K562 (cell line): ENCODE data around the gene MYOCD. TPM values are rescaled to one million over a fixed set of nuclear protein-coding genes. Genes with fewer than 3 reads are reported as not detected.

ENCODE experiments used
- ATAC-seq: fragments of 200-7000 bp; cut with Tn5 transposase; 3 replicates; pipeline ENCODE4 v1.9.1; 2020; ENCODE audit warnings: moderate library complexity
- BruUV-seq: library from RNA; stranded (reverse); fragments of 400-500 nt; replicated peaks from 2 replicates; lab custom pipeline; 2021; lab: Mats Ljungman, UMichigan
- CTCF ChIA-PET: fragments of 300-600 bp; formaldehyde crosslinking; extraction: SDS; loops from one replicate; lab custom pipeline; 2021; ENCODE audit warnings: low intra/inter-chr PET ratio; lab: Yijun Ruan, JAX
- POLR2A ChIA-PET: fragments of 300-600, 350-650 bp; sonication (Branson Sonifier 250); formaldehyde crosslinking; extraction: SDS; loops from one replicate; lab custom pipeline; 2021; ENCODE audit warnings: antibody characterized with exemption, inconsistent platforms; lab: Yijun Ruan, JAX
- DNase-seq, 4 experiments: peaks; one replicate each; pipeline versions ENCODE4 v3.0.0 to v3.0.0-alpha.2; 2011 to 2018; ENCODE audit warnings: low spot score in 3 of 4, mixed read lengths in 3 of 4; ENCODE audit errors: extremely low read depth in 1 of 4
- FAIRE-seq: peaks from 2 replicates; lab custom pipeline; 2011; peaks lifted over from hg19 to GRCh38; lab: Jason Lieb, UNC
- H2AFZ ChIP-seq: 2 replicates; pipeline ENCODE4 v1.6.0; 2011; ENCODE audit warnings: low read depth, low read length, control low read depth, inconsistent platforms
- H3K27ac ChIP-seq: fragments of 200-600 bp; 3 replicates; pipeline ENCODE4 v1.8.0; 2011; ENCODE audit warnings: low read depth, mild to moderate bottlenecking, control low read depth, inconsistent platforms, low read length, moderate library complexity, mixed read lengths; ENCODE audit errors: extremely low read depth
- H3K27me3 ChIP-seq, 2 experiments: fragments of 300-600 bp in 1 of 2; 2 replicates in 1 of 2; 3 replicates in 1 of 2; pipeline versions ENCODE4 v1.6.0 to v1.8.0; 2011; ENCODE audit warnings: inconsistent platforms in 2 of 2, low read length in 2 of 2, mild to moderate bottlenecking in 1 of 2, mixed read lengths in 1 of 2, moderate library complexity in 1 of 2; ENCODE audit not compliant: control insufficient read depth in 2 of 2, insufficient read depth in 2 of 2
- H3K36me3 ChIP-seq: fragments of 300-600 bp; 3 replicates; pipeline ENCODE4 v1.8.0; 2011; ENCODE audit warnings: mild to moderate bottlenecking, low read length, inconsistent platforms; ENCODE audit not compliant: control insufficient read depth, insufficient read depth
- H3K4me1 ChIP-seq, 2 experiments: fragments of 200-600 bp in 1 of 2; replicated peaks in 1 of 2; 2 replicates in 1 of 2; 3 replicates in 1 of 2; pipeline versions ENCODE4 v1.5.1 to v1.8.0; 2011; ENCODE audit warnings: inconsistent platforms in 2 of 2, low read length in 2 of 2, mild to moderate bottlenecking in 1 of 2, mixed read lengths in 1 of 2, moderate library complexity in 1 of 2; ENCODE audit not compliant: control insufficient read depth in 2 of 2, insufficient read depth in 2 of 2
- H3K4me2 ChIP-seq: 2 replicates; pipeline ENCODE4 v1.6.1; 2011; ENCODE audit warnings: low read length, control low read depth, inconsistent platforms, mixed read lengths; ENCODE audit not compliant: insufficient read depth
- H3K4me3 ChIP-seq: fragments of 200-600 bp; sonication (generic), shearing (Covaris generic); 2 replicates; pipeline ENCODE4 v1.5.1; 2016; ENCODE audit warnings: control low read depth, inconsistent platforms
- H3K79me2 ChIP-seq: fragments of 200-600 bp; 3 replicates; pipeline ENCODE4 v1.8.0; 2011; ENCODE audit warnings: low read length, inconsistent platforms; ENCODE audit not compliant: control insufficient read depth, insufficient read depth
- H3K9ac ChIP-seq, 2 experiments: 2 replicates each; pipeline versions ENCODE4 v1.6.0 to v1.6.1; 2011; ENCODE audit warnings: low read depth in 2 of 2, low read length in 2 of 2, control low read depth in 1 of 2, inconsistent platforms in 1 of 2, mild to moderate bottlenecking in 1 of 2, mixed read lengths in 1 of 2; ENCODE audit not compliant: insufficient read depth in 1 of 2
- H3K9me1 ChIP-seq: one replicate; pipeline ENCODE4 v1.6.0; 2011; ENCODE audit warnings: inconsistent platforms, mild to moderate bottlenecking, low read length, moderate library complexity; ENCODE audit not compliant: control insufficient read depth, insufficient read depth
- H3K9me3 ChIP-seq: replicated peaks from 2 replicates; pipeline ENCODE4 v1.5.1; 2011; ENCODE audit warnings: low read depth, low read length, inconsistent platforms; ENCODE audit not compliant: control insufficient read depth, insufficient read depth
- H4K20me1 ChIP-seq: replicated peaks from 2 replicates; pipeline ENCODE4 v1.6.1; 2011; ENCODE audit warnings: low read length, inconsistent platforms, mixed read lengths; ENCODE audit not compliant: control insufficient read depth, insufficient read depth
- CAMTA2 ChIP-seq: fragments of 250-450 bp; sonication (Bioruptor Pico); conservative IDR thresholded peaks from 2 replicates; pipeline ENCODE4 v1.5.1; 2022
- JUNB ChIP-seq: fragments of 450-650 bp; formaldehyde crosslinking; conservative IDR thresholded peaks from 2 replicates; pipeline ENCODE4 v1.4.0; 2020; ENCODE audit warnings: mild to moderate bottlenecking
- SIN3B ChIP-seq: fragments of 450-650 bp; IDR thresholded peaks from 2 replicates; pipeline ENCODE4 v1.6.1; 2017; ENCODE audit warnings: low read depth, mild to moderate bottlenecking, moderate library complexity
- ZNF174 ChIP-seq: fragments of 250-450 bp; sonication (Bioruptor Pico); IDR thresholded peaks from 2 replicates; pipeline ENCODE4 v1.4.0; 2020; ENCODE audit warnings: mild to moderate bottlenecking
- ZNF175 ChIP-seq: fragments of 200-800 bp; sonication (Bioruptor generic); IDR thresholded peaks from 2 replicates; pipeline ENCODE4 v1.6.1; 2016; ENCODE audit warnings: low read depth, mild to moderate bottlenecking, missing genetic modification characterization, missing compliant biosample characterization
- WGBS: fragments of 100-300 bp; shearing (Covaris generic); methylation state at CpG from one replicate; pipeline ENCODE4 v1.1.6; 2016; ENCODE audit warnings: low coverage, mixed read lengths; ENCODE audit not compliant: insufficient coverage; ENCODE audit errors: missing lambda C conversion rate; 5-methylcytosine and 5-hydroxymethylcytosine counted together
- in situ Hi-C: fragments of 300-500 bp; cut with MboI; formaldehyde crosslinking; loops from 4 replicates; pipeline ENCODE4 v1.15.0; 2018; ENCODE audit warnings: inconsistent platforms, mixed read lengths
- intact Hi-C: fragments of 100-400 bp; cut with micrococcal nuclease; formaldehyde crosslinking; loops from 2 replicates; pipeline ENCODE4 v1.14.2; 2022
- polyA plus RNA-seq, 8 experiments: library from polyadenylated mRNA; depleted of rRNA in 4 of 8; stranded (reverse) in 5 of 8; unstranded in 3 of 8; fragments of >200 nt; fragmentation: Nextera tagmentation in 2 of 8; fragmentation: Illumina TruSeq in 1 of 8; extraction: Ambion mirVana in 2 of 8; extraction: Trizol in 1 of 8; gene quantifications; 2 replicates each; pipeline versions ENCODE4 v1.2.1 to v1.2.3, GENCODE V29; 2011 to 2014; ENCODE audit warnings: inconsistent platforms in 1 of 8, missing spikeins in 1 of 8
- total RNA-seq, 7 experiments: library from RNA; depleted of rRNA in 6 of 7; stranded (reverse); fragments of >200 nt in 6 of 7; fragmentation: Illumina TruSeq in 2 of 7; extraction: Trizol in 2 of 7; gene quantifications; 2 replicates each; pipeline versions ENCODE4 v1.2.1 to v1.2.3, GENCODE V29; 2011 to 2021; ENCODE audit warnings: low replicate concordance in 1 of 7
- TF ChIP-seq, protein P1 (sequence below), 2 experiments: fragments of 250-450 bp in 1 of 2; fragments of 450-650 bp in 1 of 2; sonication (Bioruptor Pico) in 1 of 2; IDR thresholded peaks; 2 replicates each; pipeline versions ENCODE4 v1.6.1 to v1.8.0; 2016 to 2021; ENCODE audit warnings: mild to moderate bottlenecking in 2 of 2, moderate library complexity in 2 of 2, missing compliant biosample characterization in 1 of 2, missing genetic modification characterization in 1 of 2

The MYOCD gene
- total and polyA plus RNA-seq, 9 of the 15 experiments (the other 6 are each of a cell fraction or from before 2014, with no cell fraction given): not detected

DNA sequence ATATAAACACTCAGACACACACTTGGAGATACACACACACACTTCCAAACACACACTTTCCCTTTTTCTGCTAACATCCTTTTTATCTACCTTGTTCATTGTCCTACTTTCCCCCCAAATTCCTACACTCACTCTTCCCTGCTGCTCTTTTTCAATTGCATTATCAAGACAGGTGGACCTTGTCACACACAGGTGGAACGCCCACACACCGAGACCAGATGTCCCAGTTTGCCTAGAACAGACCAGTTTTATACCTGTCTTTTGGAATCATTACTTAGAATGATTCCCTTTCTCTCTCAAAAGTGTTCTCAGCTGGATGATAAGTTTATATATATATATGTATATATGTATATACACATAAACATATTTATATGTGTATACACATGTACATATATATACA is 72.9 kb downstream of the MYOCD start:
- no peaks in the 10 kb centered on the region for H3K4me1 ChIP-seq
- no peak overlapping the region for H3K27ac ChIP-seq
- DNase-seq: no peak
- TF ChIP-seq, protein P1, sequence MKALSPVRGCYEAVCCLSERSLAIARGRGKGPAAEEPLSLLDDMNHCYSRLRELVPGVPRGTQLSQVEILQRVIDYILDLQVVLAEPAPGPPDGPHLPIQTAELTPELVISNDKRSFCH (CRISPR knock-in tag; IDR thresholded peaks at IDR 0.05): no peak
- TF ChIP-seq, protein P1 (tag; IDR thresholded peaks at IDR 0.05): no peak
- TF ChIP-seq CAMTA2 (CRISPR knock-in tag): no peak
- no peak for TF ChIP-seq ZNF174 (CRISPR knock-in tag)
- no peak for TF ChIP-seq JUNB
- TF ChIP-seq ZNF175 (CRISPR knock-in tag): no peak
- no peak for TF ChIP-seq SIN3B
- in situ Hi-C loops: no loop called here
- H3K27me3 ChIP-seq: peaks cover 2 to 5% of the 10 kb centered on the region in 2 experiments; a peak in 2 of 5 replicates
- H3K79me2 ChIP-seq: no peaks in the 10 kb centered on the region
- H3K9ac ChIP-seq: no peak overlapping the region
- BruUV-seq: no TSS peak
- intact Hi-C loops: no loop called here
- 0% methylated on average over 2 of the region's 2 CpGs for WGBS
- no peaks in the 10 kb centered on the region for H3K9me1 ChIP-seq
- no peaks in the 10 kb centered on the region for H3K36me3 ChIP-seq
- H4K20me1 ChIP-seq: no peaks in the 10 kb centered on the region
- H3K4me3 ChIP-seq: no peak overlapping the region
- no peaks in the 10 kb centered on the region for H3K9me3 ChIP-seq
- H3K4me2 ChIP-seq: no peak overlapping the region
- no peak for ATAC-seq
- ChIA-PET CTCF (no interaction called here), POLR2A (interaction anchor here (0.6 kb wide), 1 partner anchor 280 kb away, joined by 4 read pairs; no protein-coding TSS in a partner anchor)
- FAIRE-seq: no peak
- no peak overlapping the region for H2AFZ ChIP-seq
